ENCODE data around the gene TESK1. TPM values are rescaled to one million over a fixed set of nuclear protein-coding genes. Genes with fewer than 3 reads are reported as not detected.

Gene TESK1
- total and polyA plus RNA-seq, 2 of the 4 experiments (the other 2 are of a cell fraction) = 3.4 to 21.0 TPM

- Histone ChIP-seq H3K4me3 (ENCODE audit: insufficient read depth, low read depth, low read length) (peak within 1 kb of the TSS; percentile 43), H4K91ac (ENCODE audit: insufficient read depth, low read depth, low read length) (no peak within 1 kb of the TSS), H3K23ac (ENCODE audit: low read depth, low read length) (peak within 1 kb of the TSS; percentile 75), H3K4me1 (ENCODE audit: control insufficient read depth, insufficient read depth, low read length) (no peaks in the 10 kb centered on the region), H3K79me1 (ENCODE audit: low read depth in 1 of 2, low read length in 2 of 2) (no peaks in the 10 kb centered on the region), H3K9me1 (ENCODE audit: insufficient read depth, low read length) (no peaks in the 10 kb centered on the region), H3K4me2 (ENCODE audit: low read depth, low read length) (peak within 1 kb of the TSS; percentile 84), H4K8ac (ENCODE audit: low read depth in 2 of 2, low read length in 2 of 2) (peak within 1 kb of the TSS; percentile 87 to 90; a peak in 3 of 4 replicates), H2AK9ac (replicated peaks; ENCODE audit: low read depth, low read length, poor library complexity) (no peak within 1 kb of the TSS), H4K20me1 (ENCODE audit: insufficient read depth, low read length) (no peaks in the 10 kb centered on the region), H3K14ac (replicated peaks; ENCODE audit: low read depth, low read length) (0 out of 2 replicates have a peak within 1 kb of the TSS, but pooled peaks have one; percentile 29), H3K4ac (ENCODE audit: low read depth, low read length) (peak within 1 kb of the TSS; percentile 56; the same call in 1 of the 2 replicates), H3K9me3 (ENCODE audit: control insufficient read depth, insufficient read depth, low read length) (no peaks in the 10 kb centered on the region; the same call in 1 of the 2 replicates), H3K56ac (ENCODE audit: extremely low read depth, insufficient read depth, low read length) (no peak within 1 kb of the TSS), H2AFZ (replicated peaks; ENCODE audit: low read length, poor library complexity) (peak within 1 kb of the TSS; percentile 94), H3K9ac (ENCODE audit: low read depth, low read length) (peak within 1 kb of the TSS; percentile 42), H2BK5ac (ENCODE audit: low read depth, low read length, poor library complexity, severe bottlenecking) (no peak within 1 kb of the TSS), H3K27ac (ENCODE audit: insufficient read depth, low read length) (no peak within 1 kb of the TSS), H2BK20ac (ENCODE audit: low read depth, low read length) (no peak within 1 kb of the TSS), H3K27me3 (ENCODE audit: control insufficient read depth, insufficient read depth, low read length) (peaks cover 66% of the 10 kb centered on the region), H3K18ac (ENCODE audit: low read depth, low read length) (no peak within 1 kb of the TSS), H4K5ac (ENCODE audit: low read depth, low read length) (peak within 1 kb of the TSS; percentile 49; the same call in 1 of the 2 replicates), H3K36me3 (ENCODE audit: control insufficient read depth, insufficient read depth, low read length) (no peaks in the 10 kb centered on the region), H2BK120ac (ENCODE audit: low read depth, low read length) (no peak within 1 kb of the TSS), H2AK5ac (ENCODE audit: low read depth, low read length) (no peak within 1 kb of the TSS), H2BK15ac (ENCODE audit: low read depth, low read length) (no peak within 1 kb of the TSS)
- POLR2A ChIA-PET (ENCODE audit: unreplicated experiment) = no interaction called here
- intact Hi-C loops (cut with micrococcal nuclease) (no loop called here), in situ Hi-C loops (cut with MboI; ENCODE audit: low sequenced_read_pairs) (no loop called here), dilution Hi-C loops (cut with HindIII; ENCODE audit: low sequenced_read_pairs, unreplicated experiment) (no loop called here)
- DNase-seq = no peak
- BruUV-seq (replicated peaks) = no TSS peak
- CTCF ChIA-PET = no interaction called here
- TF ChIP-seq POLR2A (IDR thresholded peaks at IDR 0.05; ENCODE audit: low read depth, low read length) (no peak), USF2 (IDR thresholded peaks at IDR 0.05; ENCODE audit: low read depth, low read length) (no peak), BHLHE40 (IDR thresholded peaks at IDR 0.05; ENCODE audit: low read depth, low read length) (no peak), MAFK (IDR thresholded peaks at IDR 0.05; ENCODE audit: low read depth, low read length) (no peak), MXI1 (IDR thresholded peaks at IDR 0.05; ENCODE audit: borderline replicate concordance, low read depth, low read length) (no peak), CHD1 (IDR thresholded peaks at IDR 0.05; ENCODE audit: low read depth, low read length) (no peak), ELK1 (IDR thresholded peaks at IDR 0.05; ENCODE audit: borderline replicate concordance, low read depth, low read length) (no peak), FOS (IDR thresholded peaks at IDR 0.05; ENCODE audit: low read depth, low read length) (no peak)
- WGBS, 2 experiments (ENCODE audit: extremely low coverage in 2 of 2, insufficient read length in 1 of 2) = no CpG with 5 or more reads among the region's 7 CpGs
- ATAC-seq (ENCODE audit: low read depth) = no peak
These were observed 13.3 kb downstream of the TESK1 start, which contains the start of gene CD72 for GRCh38 chr9:35618325-35618727. CD72 (minus strand) TSS chr9:35618413; CDS start chr9:35618303, 110 bp downstream.

Data from IMR-90 (cell line).